ENCODE measurements around the gene ZBTB21. TPM values are rescaled to one million over a fixed set of nuclear protein-coding genes. Genes with fewer than 3 reads are reported as not detected.

Gene ZBTB21
- total and polyA plus RNA-seq, 2 of the 8 experiments (the other 6 are each of a cell fraction or from before 2014, with no cell fraction given): 3.9 to 17.8 TPM

GRCh38 chr21:41966041-41966833 lies 43.9 kb downstream of the ZBTB21 start:
- no peaks in the 10 kb centered on the region for H3K27me3 ChIP-seq (replicated peaks in 1 of 4; ENCODE audit: control insufficient read depth in 3 of 4, extremely low read depth in 1 of 4, insufficient read depth in 3 of 4, low read length in 3 of 4)
- no peak overlapping the region for H4K8ac ChIP-seq (ENCODE audit: extremely low read depth, insufficient read depth, low read length)
- FAIRE-seq (no peak), DNase-seq (ENCODE audit: low read depth in 1 of 2, low spot score in 2 of 2) (peak in 1 of 2 experiments; percentile 31)
- no peak overlapping the region for H3K9ac ChIP-seq (replicated peaks in 1 of 4; ENCODE audit: extremely low read depth in 1 of 4, low read depth in 3 of 4, low read length in 3 of 4)
- H3K36me3 ChIP-seq (ENCODE audit: control insufficient read depth in 2 of 4, insufficient read depth in 4 of 4, low read length in 3 of 4): no peaks in the 10 kb centered on the region
- no peak overlapping the region for H2AK5ac ChIP-seq (ENCODE audit: low read depth, low read length)
- ChIA-PET CTCF (ENCODE audit: partially characterized antibody) (interaction anchor here (0.7 to 0.9 kb wide), 2 partner anchors 13 to 141 kb away, joined by 3 read pairs; no protein-coding TSS in a partner anchor), POLR2A (ENCODE audit: partially characterized antibody) (no interaction called here)
- no peaks in the 10 kb centered on the region for H3K23me2 ChIP-seq (ENCODE audit: low read depth, low read length)
- H3K23ac ChIP-seq (ENCODE audit: insufficient read length): no peak overlapping the region
- no peak overlapping the region for H3K27ac ChIP-seq (ENCODE audit: low read depth, low read length)
- H2BK5ac ChIP-seq (ENCODE audit: low read depth, low read length): no peak overlapping the region
- no peak overlapping the region for H2BK120ac ChIP-seq (replicated peaks; ENCODE audit: low read depth, low read length)
- no peak overlapping the region for H4K5ac ChIP-seq (ENCODE audit: insufficient read length, low read depth, low read length)
- 90% methylated on average over 10 of the region's 11 CpGs; no CpG with 5 or more reads in 1 of the 2 experiments for WGBS, 2 experiments (ENCODE audit: extremely low coverage in 1 of 2, insufficient coverage in 1 of 2, insufficient read length in 1 of 2, insufficient replicate concordance in 2 of 2, low coverage in 1 of 2, low lambda C conversion rate in 2 of 2, missing lambda C conversion rate in 1 of 2)
- H3K56ac ChIP-seq (replicated peaks; ENCODE audit: insufficient read length, low read depth, low read length): no peak overlapping the region
- no peaks in the 10 kb centered on the region for H4K20me1 ChIP-seq (replicated peaks in 1 of 2; ENCODE audit: control insufficient read depth in 1 of 2, insufficient read depth in 2 of 2, low read length in 2 of 2)
- no peak overlapping the region for H3K4ac ChIP-seq (replicated peaks; ENCODE audit: insufficient read length, low read depth, low read length)
- no peak overlapping the region for H2AFZ ChIP-seq (ENCODE audit: low read length)
- no peak overlapping the region for H4K91ac ChIP-seq (replicated peaks; ENCODE audit: insufficient read length, low read length)
- peaks cover 1 to 8% (median 3%) of the 10 kb centered on the region in 4 experiments; a peak in 6 of 7 replicates for H3K4me1 ChIP-seq (replicated peaks in 1 of 4; ENCODE audit: control insufficient read depth in 3 of 4, insufficient read depth in 4 of 4, low read length in 3 of 4)
- no peak for TF ChIP-seq POLR2A (IDR thresholded peaks at IDR 0.05; ENCODE audit: control extremely low read depth in 1 of 2, low read depth in 2 of 2, low read length in 2 of 2)
- no peak for TF ChIP-seq SIN3A (conservative IDR thresholded peaks at IDR 0.05 in 1 of 2, IDR thresholded peaks at IDR 0.05 in 1 of 2; ENCODE audit: low read depth in 1 of 2, low read length in 2 of 2)
- TF ChIP-seq, protein P1, sequence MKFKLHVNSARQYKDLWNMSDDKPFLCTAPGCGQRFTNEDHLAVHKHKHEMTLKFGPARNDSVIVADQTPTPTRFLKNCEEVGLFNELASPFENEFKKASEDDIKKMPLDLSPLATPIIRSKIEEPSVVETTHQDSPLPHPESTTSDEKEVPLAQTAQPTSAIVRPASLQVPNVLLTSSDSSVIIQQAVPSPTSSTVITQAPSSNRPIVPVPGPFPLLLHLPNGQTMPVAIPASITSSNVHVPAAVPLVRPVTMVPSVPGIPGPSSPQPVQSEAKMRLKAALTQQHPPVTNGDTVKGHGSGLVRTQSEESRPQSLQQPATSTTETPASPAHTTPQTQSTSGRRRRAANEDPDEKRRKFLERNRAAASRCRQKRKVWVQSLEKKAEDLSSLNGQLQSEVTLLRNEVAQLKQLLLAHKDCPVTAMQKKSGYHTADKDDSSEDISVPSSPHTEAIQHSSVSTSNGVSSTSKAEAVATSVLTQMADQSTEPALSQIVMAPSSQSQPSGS (IDR thresholded peaks at IDR 0.05; ENCODE audit: low read length): no peak
- H3K18ac ChIP-seq (ENCODE audit: extremely low read depth, low read length): no peak overlapping the region
- H3K79me1 ChIP-seq (ENCODE audit: low read depth, low read length): no peaks in the 10 kb centered on the region
- no peak overlapping the region for H3K4me3 ChIP-seq (ENCODE audit: extremely low read depth in 1 of 4, insufficient read depth in 2 of 4, low read depth in 3 of 4, low read length in 4 of 4)
- H2BK20ac ChIP-seq (ENCODE audit: low read length): no peak overlapping the region
- no peak overlapping the region for H3K14ac ChIP-seq (ENCODE audit: insufficient read length)
- H3K9me3 ChIP-seq (ENCODE audit: insufficient read depth in 2 of 2, low read depth in 1 of 2, low read length in 1 of 2): no peaks in the 10 kb centered on the region
- no peak overlapping the region for H2BK15ac ChIP-seq (ENCODE audit: low read length)
- H3K4me2 ChIP-seq (ENCODE audit: insufficient read depth in 1 of 2, low read depth in 2 of 2, low read length in 2 of 2): no peak overlapping the region
- no peaks in the 10 kb centered on the region for H3K79me2 ChIP-seq (ENCODE audit: control insufficient read depth in 1 of 2, insufficient read depth in 2 of 2, low read length in 2 of 2)
- H2BK12ac ChIP-seq (ENCODE audit: low read depth, low read length): no peak overlapping the region
